NCI-H187 treated with DMSO at 0.1 percent for 48 hours (cell line): ENCODE measurements around the gene AOPEP.

Source experiments
- DNase-seq: peaks from one replicate; lab custom pipeline; 2025; lab: John Stamatoyannopoulos, UW

Gene AOPEP

GRCh38 chr9:94767331-94768072 is 41.0 kb downstream of the AOPEP start:
- no peak for DNase-seq

- no peak for DNase-seq
These were observed 42.3 kb downstream of the AOPEP start for GRCh38 chr9:94768766-94769165.

GRCh38 chr9:94770334-94770733 is 43.8 kb downstream of the AOPEP start:
- DNase-seq = no peak

GRCh38 chr9:94771096-94771495 is 44.6 kb downstream of the AOPEP start:
- DNase-seq = no peak

- DNase-seq = no peak
These were observed 45.6 kb downstream of the AOPEP start for GRCh38 chr9:94772144-94772543.

GRCh38 chr9:94772639-94773303 is 46.3 kb downstream of the AOPEP start:
- no peak for DNase-seq

- DNase-seq = no peak
These were observed 47.2 kb downstream of the AOPEP start for GRCh38 chr9:94773655-94774054.

GRCh38 chr9:94778013-94778412 is 51.5 kb downstream of the AOPEP start:
- no peak for DNase-seq

GRCh38 chr9:94779031-94779430 is 52.5 kb downstream of the AOPEP start:
- DNase-seq = no peak

- DNase-seq = no peak
These were observed 53.3 kb downstream of the AOPEP start for GRCh38 chr9:94779693-94780290.

- DNase-seq = no peak
These were observed 54.0 kb downstream of the AOPEP start for GRCh38 chr9:94780516-94780950.

- no peak for DNase-seq
These were observed 56.0 kb downstream of the AOPEP start for GRCh38 chr9:94782355-94783101.

- DNase-seq = no peak
These were observed 56.7 kb downstream of the AOPEP start for GRCh38 chr9:94783102-94783682.

GRCh38 chr9:94783928-94784327 is 57.4 kb downstream of the AOPEP start:
- no peak for DNase-seq

- DNase-seq = no peak
These were observed 59.0 kb downstream of the AOPEP start for GRCh38 chr9:94785215-94786169.

GRCh38 chr9:94786586-94786985 is 60.1 kb downstream of the AOPEP start:
- DNase-seq = no peak

GRCh38 chr9:94787266-94787665 is 60.8 kb downstream of the AOPEP start:
- no peak for DNase-seq

GRCh38 chr9:94788570-94789105 is 62.1 kb downstream of the AOPEP start:
- DNase-seq = no peak

GRCh38 chr9:94791435-94791834 is 64.9 kb downstream of the AOPEP start:
- DNase-seq = no peak

GRCh38 chr9:94792511-94792910 is 66.0 kb downstream of the AOPEP start:
- DNase-seq = no peak
